Panc1 (cell line): Measurements from ENCODE around the gene FGR. TPM values are rescaled to one million over a fixed set of nuclear protein-coding genes. Genes with fewer than 3 reads are reported as not detected.

Source experiments
- ATAC-seq: fragments of 200-7000 bp; cut with Tn5 transposase; 2 replicates; pipeline ENCODE4 v1.9.1; 2020; ENCODE audit warnings: mild to moderate bottlenecking, moderate library complexity
- BruUV-seq: library from RNA; stranded (reverse); fragments of 400-500 nt; replicated peaks from 2 replicates; lab custom pipeline; 2021; lab: Mats Ljungman, UMichigan
- CTCF ChIA-PET: fragments of 300-600 bp; sonication (Branson Sonifier 250); formaldehyde crosslinking; loops from one replicate; lab custom pipeline; 2022; ENCODE audit warnings: antibody characterized with exemption; lab: Charles Lee
- POLR2A ChIA-PET: fragments of 300-600 bp; sonication (Branson Sonifier 250); formaldehyde crosslinking; loops from one replicate; lab custom pipeline; 2022; ENCODE audit warnings: antibody characterized with exemption; lab: Charles Lee
- DNase-seq: peaks from one replicate; pipeline ENCODE4 v3.0.0-alpha.2; 2010; ENCODE audit warnings: low read depth, low spot score
- H3K27ac ChIP-seq: 2 replicates; pipeline ENCODE4 v1.5.1; 2011; ENCODE audit warnings: mild to moderate bottlenecking, low read length, inconsistent platforms
- H3K27me3 ChIP-seq: fragments of 200-500 bp; sonication (Bioruptor generic); 2 replicates; pipeline ENCODE4 v1.6.0; 2014; ENCODE audit warnings: low read length, inconsistent platforms; ENCODE audit not compliant: control insufficient read depth, insufficient read depth
- H3K36me3 ChIP-seq: fragments of 200-500 bp; sonication (Bioruptor generic); 2 replicates; pipeline ENCODE4 v1.5.1; 2014; ENCODE audit warnings: inconsistent platforms, mild to moderate bottlenecking, low read length, moderate library complexity; ENCODE audit not compliant: control insufficient read depth, insufficient read depth
- H3K4me1 ChIP-seq: 2 replicates; pipeline ENCODE4 v1.5.1; 2011; ENCODE audit warnings: inconsistent platforms, mild to moderate bottlenecking, low read length, moderate library complexity; ENCODE audit not compliant: control insufficient read depth, insufficient read depth
- H3K4me3 ChIP-seq, 2 experiments: 2 replicates each; pipeline ENCODE4 v1.5.1; 2011 to 2012; ENCODE audit warnings: low read depth in 2 of 2, low read length in 2 of 2, mild to moderate bottlenecking in 2 of 2, inconsistent platforms in 1 of 2, moderate library complexity in 1 of 2
- H3K9me3 ChIP-seq: fragments of 200-500 bp; sonication (Bioruptor generic); 2 replicates; pipeline ENCODE4 v1.5.1; 2014; ENCODE audit warnings: low read depth, mild to moderate bottlenecking, inconsistent platforms, low read length, moderate library complexity; ENCODE audit not compliant: control insufficient read depth, insufficient read depth
- POLR2AphosphoS5 ChIP-seq: IDR thresholded peaks from 2 replicates; pipeline ENCODE4 v1.6.1; 2012; ENCODE audit warnings: mild to moderate bottlenecking, low read depth, low read length, moderate library complexity
- REST ChIP-seq, 2 experiments: IDR thresholded peaks; 2 replicates each; pipeline ENCODE4 v1.6.1; 2011 to 2012; ENCODE audit warnings: low read depth in 2 of 2, control low read depth in 1 of 2, low read length in 1 of 2, mild to moderate bottlenecking in 1 of 2, moderate library complexity in 1 of 2; ENCODE audit not compliant: insufficient read depth in 1 of 2
- SIN3A ChIP-seq: IDR thresholded peaks from 2 replicates; pipeline ENCODE4 v1.6.1; 2012; ENCODE audit warnings: low read depth, mild to moderate bottlenecking, low read length, moderate library complexity, borderline replicate concordance; ENCODE audit not compliant: insufficient read depth
- TCF7L2 ChIP-seq: IDR thresholded peaks from 2 replicates; pipeline ENCODE4 v1.6.1; 2011; ENCODE audit warnings: mild to moderate bottlenecking, low read depth, low read length, inconsistent platforms
- in situ Hi-C: cut with HindIII; loops from 2 replicates; pipeline ENCODE4 v1.10.0; 2016; ENCODE audit warnings: low sequenced_read_pairs, low pct_unique_long_range_greater_than_20kb
- intact Hi-C: fragments of 100-400 bp; cut with micrococcal nuclease; formaldehyde crosslinking; loops from one replicate; pipeline ENCODE4 v1.10.0; 2022; ENCODE audit not compliant: unreplicated experiment
- total RNA-seq: library from RNA; stranded (reverse); gene quantifications from one replicate; pipeline ENCODE4 v1.2.1, GENCODE V29; 2021; ENCODE audit not compliant: unreplicated experiment
- TF ChIP-seq, protein P1 (sequence below): fragments of 450-650 bp; IDR thresholded peaks from 2 replicates; pipeline ENCODE4 v1.5.1; 2017; ENCODE audit warnings: mild to moderate bottlenecking

The FGR gene
- total RNA-seq, 1 experiment from 2014 or later, result 0.18 TPM

- ChIA-PET POLR2A (interaction anchor here (0.7 kb wide), 1 partner anchor 61 kb away, joined by 13 read pairs; no protein-coding TSS in a partner anchor), CTCF (no interaction called here)
- no peaks in the 10 kb centered on the region for H3K27me3 ChIP-seq
- in situ Hi-C loops, result no loop called here
- no peaks in the 10 kb centered on the region for H3K9me3 ChIP-seq
- no TSS peak for BruUV-seq
- TF ChIP-seq SIN3A, result no peak
- TF ChIP-seq TCF7L2, result no peak
- no peak for TF ChIP-seq REST (IDR thresholded peaks at IDR 0.05; ENCODE audit: insufficient read depth in 1 of 2, low read depth in 2 of 2, low read length in 1 of 2)
- TF ChIP-seq, protein P1, sequence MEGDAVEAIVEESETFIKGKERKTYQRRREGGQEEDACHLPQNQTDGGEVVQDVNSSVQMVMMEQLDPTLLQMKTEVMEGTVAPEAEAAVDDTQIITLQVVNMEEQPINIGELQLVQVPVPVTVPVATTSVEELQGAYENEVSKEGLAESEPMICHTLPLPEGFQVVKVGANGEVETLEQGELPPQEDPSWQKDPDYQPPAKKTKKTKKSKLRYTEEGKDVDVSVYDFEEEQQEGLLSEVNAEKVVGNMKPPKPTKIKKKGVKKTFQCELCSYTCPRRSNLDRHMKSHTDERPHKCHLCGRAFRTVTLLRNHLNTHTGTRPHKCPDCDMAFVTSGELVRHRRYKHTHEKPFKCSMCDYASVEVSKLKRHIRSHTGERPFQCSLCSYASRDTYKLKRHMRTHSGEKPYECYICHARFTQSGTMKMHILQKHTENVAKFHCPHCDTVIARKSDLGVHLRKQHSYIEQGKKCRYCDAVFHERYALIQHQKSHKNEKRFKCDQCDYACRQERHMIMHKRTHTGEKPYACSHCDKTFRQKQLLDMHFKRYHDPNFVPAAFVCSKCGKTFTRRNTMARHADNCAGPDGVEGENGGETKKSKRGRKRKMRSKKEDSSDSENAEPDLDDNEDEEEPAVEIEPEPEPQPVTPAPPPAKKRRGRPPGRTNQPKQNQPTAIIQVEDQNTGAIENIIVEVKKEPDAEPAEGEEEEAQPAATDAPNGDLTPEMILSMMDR, result no peak
- TF ChIP-seq POLR2AphosphoS5, result no peak
- no peak overlapping the region for H3K4me3 ChIP-seq
- no peak for ATAC-seq
- H3K4me1 ChIP-seq, result peaks cover 6% of the 10 kb centered on the region
- no peak for DNase-seq
- H3K27ac ChIP-seq, result no peak overlapping the region
- intact Hi-C loops, result loop anchor here (10.0 kb wide), 1 partner anchor 271 kb away; the partner anchor contains the start of gene GPR3
- no peaks in the 10 kb centered on the region for H3K36me3 ChIP-seq
These were observed 31.3 kb upstream of the FGR start for GRCh38 chr1:27666294-27666693.

DNA sequence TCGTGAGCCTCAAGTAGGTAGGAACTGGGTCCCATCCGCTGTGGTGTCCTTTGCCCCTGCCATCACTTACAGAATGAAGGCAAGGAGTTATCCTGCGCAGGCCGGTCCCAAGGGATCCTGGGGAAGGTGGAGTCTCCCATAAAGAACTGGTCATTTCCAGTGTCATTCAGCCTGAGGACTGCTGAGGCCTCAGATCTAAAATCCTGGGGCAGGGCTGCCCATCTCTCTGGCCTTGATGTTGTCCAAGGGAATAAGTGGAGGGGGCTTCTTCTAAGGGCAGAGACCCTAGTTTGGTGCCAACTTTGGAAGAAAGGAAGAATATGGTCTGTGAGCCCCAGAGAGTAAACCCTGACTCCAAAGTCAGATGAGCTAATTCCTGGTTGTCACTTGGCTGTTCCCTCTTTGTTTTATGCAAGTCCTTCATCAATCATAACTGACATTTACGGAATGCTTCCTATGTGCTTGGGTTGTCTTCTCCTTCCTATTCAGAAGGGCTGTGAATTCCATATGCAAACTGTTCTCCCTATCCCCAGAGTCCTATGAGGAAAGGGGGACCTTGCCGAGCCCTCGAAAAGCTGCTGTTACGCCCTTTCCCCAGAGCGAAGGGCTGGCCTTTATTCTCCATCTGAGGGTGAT lies 30.1 kb upstream of the FGR start:
- TF ChIP-seq TCF7L2, result no peak
- TF ChIP-seq SIN3A, result no peak
- TF ChIP-seq REST (IDR thresholded peaks at IDR 0.05; ENCODE audit: insufficient read depth in 1 of 2, low read depth in 2 of 2, low read length in 1 of 2), result no peak
- TF ChIP-seq, protein P1, result no peak
- TF ChIP-seq POLR2AphosphoS5, result no peak
- H3K4me3 ChIP-seq, result no peak overlapping the region
- no peaks in the 10 kb centered on the region for H3K36me3 ChIP-seq
- peaks cover 12% of the 10 kb centered on the region for H3K4me1 ChIP-seq
- H3K27ac ChIP-seq, result no peak overlapping the region
- CTCF ChIA-PET, result no interaction called here
- intact Hi-C loops, result loop anchor here (10.0 kb wide), 1 partner anchor 270 kb away; the partner anchor contains the start of gene GPR3
- DNase-seq (no peak), ATAC-seq (no peak)
- in situ Hi-C loops, result no loop called here
- no TSS peak for BruUV-seq
- no peaks in the 10 kb centered on the region for H3K27me3 ChIP-seq
- no peaks in the 10 kb centered on the region for H3K9me3 ChIP-seq
- POLR2A ChIA-PET, result no interaction called here
